Bone marrow (tissue), 2 donors: Measurements from ENCODE around the gene YIPF4.
"Not testable (repeated sequence)": the region's sequence is repeated elsewhere in the genome, so short reads cannot be mapped to it uniquely, and the experiment has no call there.

Source experiments
- DNase-seq, 2 donors: peaks; one replicate each; lab custom pipeline; 2025; lab: John Stamatoyannopoulos, UW

Gene YIPF4

GRCh38 chr2:32289165-32289999 is 11.7 kb downstream of the YIPF4 start:
- peak in 1 of 2 donors; percentile 41 for DNase-seq

GRCh38 chr2:32290000-32290339 is 12.3 kb downstream of the YIPF4 start:
- no peak for DNase-seq

GRCh38 chr2:32291746-32292145 is 14.0 kb downstream of the YIPF4 start:
- no peak for DNase-seq

- not testable (repeated sequence) for DNase-seq
Observed at GRCh38 chr2:32293493-32293892, 15.8 kb downstream of the YIPF4 start.

- DNase-seq, result not testable (repeated sequence)
Observed at GRCh38 chr2:32293966-32294562, 16.4 kb downstream of the YIPF4 start.

- DNase-seq, result no peak
Observed at GRCh38 chr2:32310577-32310976, 32.9 kb downstream of the YIPF4 start.

GRCh38 chr2:32314886-32315285 is 37.2 kb downstream of the YIPF4 start:
- no peak for DNase-seq

GRCh38 chr2:32328679-32329078 is 51.0 kb downstream of the YIPF4 start:
- not testable (repeated sequence) for DNase-seq

GRCh38 chr2:32329180-32329980 is 51.7 kb downstream of the YIPF4 start:
- not testable (repeated sequence) for DNase-seq

GRCh38 chr2:32330136-32330535 is 52.4 kb downstream of the YIPF4 start:
- no peak for DNase-seq

- DNase-seq, result peak in 1 of 2 donors; percentile 12
Observed at GRCh38 chr2:32342801-32343200, 65.1 kb downstream of the YIPF4 start.

GRCh38 chr2:32350797-32351196 is 73.1 kb downstream of the YIPF4 start:
- DNase-seq, result not testable (repeated sequence)

- peak in 1 of 2 donors; percentile 20 for DNase-seq
Observed at GRCh38 chr2:32355976-32356680, 78.4 kb downstream of the YIPF4 start.

- DNase-seq, result peak; percentile 95 to 96
Observed at GRCh38 chr2:32356681-32357317, 79.1 kb downstream of the YIPF4 start, which contains the start of gene BIRC6. TSS of gene BIRC6 (plus strand) at chr2:32357023. CDS start at chr2:32357162, 139 bp downstream.

- peak in 1 of 2 donors; percentile 67 for DNase-seq
Observed at GRCh38 chr2:32357318-32358110, 79.8 kb downstream of the YIPF4 start.

GRCh38 chr2:32358111-32358482 is 80.4 kb downstream of the YIPF4 start:
- peak in 1 of 2 donors; percentile 31 for DNase-seq

GRCh38 chr2:32360416-32360815 is 82.7 kb downstream of the YIPF4 start:
- no peak for DNase-seq

- DNase-seq, result not testable (repeated sequence)
Observed at GRCh38 chr2:32362997-32363396, 85.3 kb downstream of the YIPF4 start.

- DNase-seq, result no peak
Observed at GRCh38 chr2:32363597-32363996, 85.9 kb downstream of the YIPF4 start.

GRCh38 chr2:32364290-32364689 is 86.6 kb downstream of the YIPF4 start:
- not testable (repeated sequence) for DNase-seq

GRCh38 chr2:32365679-32366078 is 88.0 kb downstream of the YIPF4 start:
- DNase-seq, result not testable (repeated sequence)
